Measurements from ENCODE around the gene GALNT13.

GALNT13 gene

DNA sequence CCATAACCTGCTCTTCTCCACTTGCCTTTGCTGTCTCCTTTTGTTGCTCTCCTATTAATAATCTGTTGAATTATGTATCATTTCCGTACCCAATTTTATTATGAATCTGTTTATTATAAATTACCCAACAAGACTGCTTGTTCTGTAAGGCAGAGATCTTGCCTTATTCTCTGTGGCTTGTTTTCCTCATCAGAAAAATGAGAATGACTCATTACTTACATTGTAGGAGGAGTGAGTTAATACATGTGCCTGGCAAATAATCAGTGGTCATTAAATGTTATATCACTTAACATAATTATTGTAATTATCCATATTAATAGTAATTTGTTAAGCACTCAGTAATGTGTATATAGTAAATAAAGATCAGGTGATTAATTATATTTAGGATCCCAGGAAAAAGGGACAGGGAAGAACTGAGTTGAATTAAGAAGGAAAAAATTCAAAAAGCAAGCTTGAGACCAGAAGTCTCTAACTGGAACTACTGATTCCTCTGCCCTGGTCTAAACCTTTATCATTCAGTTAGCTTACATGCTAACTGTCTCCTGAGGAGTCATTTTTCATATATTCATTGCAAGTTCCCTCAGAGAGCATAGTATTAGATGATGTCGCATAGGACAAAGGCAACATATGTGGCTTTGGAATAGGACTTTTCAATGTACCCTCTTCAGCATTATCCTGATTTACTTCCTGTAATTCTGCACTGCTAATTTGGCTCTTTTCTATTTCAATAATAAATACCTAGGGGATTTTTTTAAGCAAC, 335.7 kb downstream of the GALNT13 start:
- TF ChIP-seq, protein P1, sequence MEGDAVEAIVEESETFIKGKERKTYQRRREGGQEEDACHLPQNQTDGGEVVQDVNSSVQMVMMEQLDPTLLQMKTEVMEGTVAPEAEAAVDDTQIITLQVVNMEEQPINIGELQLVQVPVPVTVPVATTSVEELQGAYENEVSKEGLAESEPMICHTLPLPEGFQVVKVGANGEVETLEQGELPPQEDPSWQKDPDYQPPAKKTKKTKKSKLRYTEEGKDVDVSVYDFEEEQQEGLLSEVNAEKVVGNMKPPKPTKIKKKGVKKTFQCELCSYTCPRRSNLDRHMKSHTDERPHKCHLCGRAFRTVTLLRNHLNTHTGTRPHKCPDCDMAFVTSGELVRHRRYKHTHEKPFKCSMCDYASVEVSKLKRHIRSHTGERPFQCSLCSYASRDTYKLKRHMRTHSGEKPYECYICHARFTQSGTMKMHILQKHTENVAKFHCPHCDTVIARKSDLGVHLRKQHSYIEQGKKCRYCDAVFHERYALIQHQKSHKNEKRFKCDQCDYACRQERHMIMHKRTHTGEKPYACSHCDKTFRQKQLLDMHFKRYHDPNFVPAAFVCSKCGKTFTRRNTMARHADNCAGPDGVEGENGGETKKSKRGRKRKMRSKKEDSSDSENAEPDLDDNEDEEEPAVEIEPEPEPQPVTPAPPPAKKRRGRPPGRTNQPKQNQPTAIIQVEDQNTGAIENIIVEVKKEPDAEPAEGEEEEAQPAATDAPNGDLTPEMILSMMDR (IDR thresholded peaks at IDR 0.05; ENCODE audit: low read depth, low read length) = no peak
- H3K9me3 ChIP-seq = no peaks in the 10 kb centered on the region
- no peak overlapping the region for H3K4me3 ChIP-seq (ENCODE audit: low read depth, low read length)
- H3K27me3 ChIP-seq = no peaks in the 10 kb centered on the region
- no peaks in the 10 kb centered on the region for H3K4me1 ChIP-seq
- DNase-seq = no peak
- no peaks in the 10 kb centered on the region for H3K36me3 ChIP-seq

DNA sequence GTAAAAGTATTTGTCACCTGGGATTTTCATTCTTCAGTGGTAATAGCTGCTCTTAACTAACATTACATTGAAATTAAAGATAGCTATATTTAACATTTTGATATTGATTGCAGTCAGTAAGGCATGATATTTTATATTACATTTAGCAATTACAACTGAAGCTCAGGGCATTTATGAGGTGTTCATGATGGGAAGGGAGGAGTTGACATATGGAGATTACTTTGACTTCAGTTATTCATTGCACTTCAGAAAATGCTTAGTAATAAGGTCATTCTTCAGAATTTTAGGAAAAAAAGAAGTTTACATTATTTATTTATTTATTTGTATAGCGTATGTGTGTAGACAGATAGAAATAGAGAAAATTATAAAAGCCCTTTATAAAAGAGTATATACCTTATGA, 352.0 kb downstream of the GALNT13 start:
- Histone ChIP-seq H3K4me3 (ENCODE audit: low read depth, low read length) (no peak overlapping the region), H3K36me3 (no peaks in the 10 kb centered on the region), H3K27me3 (no peaks in the 10 kb centered on the region), H3K4me1 (no peaks in the 10 kb centered on the region), H3K9me3 (no peaks in the 10 kb centered on the region)
- no peak for DNase-seq
- TF ChIP-seq, protein P1 (IDR thresholded peaks at IDR 0.05; ENCODE audit: low read depth, low read length) = no peak

DNA sequence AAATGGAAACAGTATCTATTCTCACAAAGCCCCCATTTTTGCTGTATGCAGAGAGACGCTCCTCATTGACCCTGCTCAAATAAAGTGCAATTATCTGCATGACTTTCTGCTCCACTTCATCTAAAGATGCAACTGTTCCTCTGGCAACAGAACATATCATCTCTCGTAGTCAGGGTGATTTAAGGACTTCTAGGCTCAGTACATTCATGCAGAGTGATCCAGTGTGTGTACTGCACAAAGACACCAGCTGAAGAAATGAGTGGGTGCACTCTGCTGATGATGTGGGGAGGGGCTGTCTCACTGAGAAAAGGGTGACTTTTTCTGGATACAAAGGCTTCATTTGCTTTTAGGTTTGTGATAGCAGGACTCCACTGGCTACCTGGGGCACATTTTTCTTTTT, 355.2 kb downstream of the GALNT13 start:
- Histone ChIP-seq H3K4me3 (ENCODE audit: low read depth, low read length) (no peak overlapping the region), H3K9me3 (no peaks in the 10 kb centered on the region), H3K36me3 (no peaks in the 10 kb centered on the region), H3K27me3 (no peaks in the 10 kb centered on the region), H3K4me1 (no peaks in the 10 kb centered on the region)
- TF ChIP-seq, protein P1 (IDR thresholded peaks at IDR 0.05; ENCODE audit: low read depth, low read length) = no peak
- no peak for DNase-seq

GRCh38 chr2:154228566-154229280, 357.0 kb downstream of the GALNT13 start:
- Histone ChIP-seq H3K4me1 (no peaks in the 10 kb centered on the region), H3K9me3 (no peaks in the 10 kb centered on the region), H3K36me3 (no peaks in the 10 kb centered on the region), H3K27me3 (no peaks in the 10 kb centered on the region), H3K4me3 (ENCODE audit: low read depth, low read length) (no peak overlapping the region)
- no peak for DNase-seq
- TF ChIP-seq, protein P1 (IDR thresholded peaks at IDR 0.05; ENCODE audit: low read depth, low read length) = no peak

DNA sequence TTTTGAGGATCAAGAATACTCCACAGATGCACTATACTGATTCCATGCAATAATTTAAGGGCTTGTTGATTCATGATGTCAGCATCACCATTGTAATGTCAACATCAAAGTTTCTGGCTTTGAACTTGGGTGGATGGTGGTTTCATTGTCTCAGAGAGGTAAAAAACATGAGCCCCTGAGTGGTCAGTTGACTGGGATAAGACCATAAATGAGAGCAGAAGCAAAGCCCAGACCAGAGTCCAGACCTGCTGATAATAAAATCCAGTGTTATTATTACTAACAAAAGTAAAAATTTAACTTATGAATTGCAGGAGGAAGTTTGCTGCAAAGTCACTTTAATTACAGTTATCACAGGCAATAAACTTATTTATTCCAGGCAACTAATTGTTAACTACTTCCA, 358.2 kb downstream of the GALNT13 start:
- H3K27me3 ChIP-seq = no peaks in the 10 kb centered on the region
- no peak overlapping the region for H3K4me3 ChIP-seq (ENCODE audit: low read depth, low read length)
- no peaks in the 10 kb centered on the region for H3K4me1 ChIP-seq
- no peaks in the 10 kb centered on the region for H3K9me3 ChIP-seq
- no peaks in the 10 kb centered on the region for H3K36me3 ChIP-seq
- TF ChIP-seq, protein P1 (IDR thresholded peaks at IDR 0.05; ENCODE audit: low read depth, low read length) = no peak
- DNase-seq = no peak

GRCh38 chr2:154231021-154231420, 359.3 kb downstream of the GALNT13 start:
- Histone ChIP-seq H3K36me3 (no peaks in the 10 kb centered on the region), H3K4me3 (ENCODE audit: low read depth, low read length) (no peak overlapping the region), H3K4me1 (no peaks in the 10 kb centered on the region), H3K9me3 (no peaks in the 10 kb centered on the region), H3K27me3 (no peaks in the 10 kb centered on the region)
- TF ChIP-seq, protein P1 (IDR thresholded peaks at IDR 0.05; ENCODE audit: low read depth, low read length) = no peak
- no peak for DNase-seq

Data from BE2C (cell line).